Right lobe of liver (tissue), 6 donors: ENCODE measurements around the gene POU4F2. TPM values are rescaled to one million over a fixed set of nuclear protein-coding genes. Genes with fewer than 3 reads are reported as not detected.

Experiments used
- ATAC-seq, 4 donors: fragments of 200-7000 bp; cut with Tn5 transposase; one replicate each; pipeline ENCODE4 v1.9.1; 2020; ENCODE audit warnings: mild to moderate bottlenecking in 4 of 4, moderate library complexity in 4 of 4
- DNase-seq, 3 donors: peaks; one replicate each; pipeline ENCODE4 v3.0.0-alpha.2; 2020
- H3K27ac ChIP-seq, 3 donors: fragments of 200-600 bp; one replicate each; pipeline ENCODE4 v1.8.0; 2022
- H3K27me3 ChIP-seq, 2 donors: fragments of 200-600 bp; one replicate each; pipeline ENCODE4 v1.8.0; 2022
- H3K36me3 ChIP-seq, 4 donors: fragments of 200-600 bp; sonication (generic) in 1 of 4; one replicate each; pipeline versions ENCODE4 v1.5.1 to v1.8.0; 2017 to 2022; ENCODE audit warnings: control low read depth in 1 of 4
- H3K4me1 ChIP-seq, 4 donors: fragments of 200-600 bp; sonication (generic) in 1 of 4; one replicate each; pipeline versions ENCODE4 v1.5.1 to v1.8.0; 2017 to 2022; ENCODE audit warnings: control low read depth in 1 of 4
- H3K4me3 ChIP-seq, 3 donors: fragments of 200-600 bp; one replicate each; pipeline ENCODE4 v1.8.0; 2022
- H3K9me3 ChIP-seq, 4 donors: fragments of 200-600 bp; sonication (generic) in 1 of 4; one replicate each; pipeline versions ENCODE4 v1.5.1 to v1.8.0; 2017 to 2022; ENCODE audit warnings: control low read depth in 1 of 4
- POLR2A ChIP-seq: fragments of 450-650 bp; IDR thresholded peaks from one replicate; pipeline ENCODE4 v1.6.1; 2017; ENCODE audit warnings: antibody characterized with exemption, mild to moderate bottlenecking
- WGBS: methylation state at CpG from one replicate; pipeline ENCODE4 v1.1.6; 2018; ENCODE audit warnings: low coverage, low lambda C conversion rate; ENCODE audit not compliant: insufficient coverage; ENCODE audit errors: missing lambda C conversion rate; 5-methylcytosine and 5-hydroxymethylcytosine counted together
- intact Hi-C, 2 donors: fragments of 100-400 bp; cut with DNase I; formaldehyde crosslinking; loops; one replicate each; pipeline versions ENCODE4 v1.11.2 to v1.14.1; 2022
- total RNA-seq, 6 experiments: library from RNA; depleted of rRNA in 2 of 6; stranded (reverse); fragments of >200 nt in 2 of 6; fragmentation: NEBNext Ultra II Directional in 3 of 6; extraction: Animal tissue kit (Norgen Biotek cat#: 25700) in 3 of 6; gene quantifications; one replicate each; pipeline versions ENCODE4 v1.1.0 to v1.2.4, GENCODE V29; 2016 to 2023
- TF ChIP-seq, protein P1 (sequence below), 4 donors: fragments of 200-600 bp in 3 of 4; fragments of 450-650 bp in 1 of 4; IDR thresholded peaks; one replicate each; pipeline versions ENCODE4 v1.5.1 to v1.8.0; 2016 to 2022; ENCODE audit warnings: antibody characterized with exemption in 4 of 4, mild to moderate bottlenecking in 2 of 4
- donor health status: DM: no; HTN: yes; CAD: no.
- donor health status: DM: no; HTN: no; CAD: no.
- donor health status: DM: no; HTN: no; CAD: no.
- donor health status: DM: no; HTN: yes; CAD: no.
- donor health status: DM: no; HTN: yes; CAD: no.

Gene POU4F2
- total RNA-seq, 6 experiments from 2014 or later: not detected

DNA sequence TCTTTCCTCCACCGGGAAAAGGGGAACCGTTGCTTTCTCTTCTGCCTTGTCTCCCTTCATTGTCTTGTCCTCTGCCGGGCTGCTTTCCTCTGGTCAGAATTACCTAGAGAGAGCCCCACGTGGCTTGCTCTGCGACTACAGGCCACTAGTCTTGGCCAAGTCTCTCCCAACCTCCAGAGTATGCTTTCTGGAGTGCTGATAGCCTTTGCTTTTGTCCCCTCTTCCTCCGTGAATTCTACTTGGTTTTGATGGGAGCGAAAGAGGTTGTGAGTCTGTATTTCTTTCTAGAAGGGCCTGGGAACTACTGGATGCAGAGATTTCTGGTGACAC lies 5.3 kb upstream of the POU4F2 start:
- Histone ChIP-seq H3K36me3 (no peaks in the 10 kb centered on the region), H3K27me3 (peaks cover 0 to 7% of the 10 kb centered on the region in 2 donors), H3K4me3 (no peak overlapping the region), H3K4me1 (peaks cover 0 to 3% (median 0%) of the 10 kb centered on the region in 4 donors), H3K9me3 (no peaks in the 10 kb centered on the region), H3K27ac (no peak overlapping the region)
- intact Hi-C loops: no loop called here
- ATAC-seq (no peak), DNase-seq (no peak)
- TF ChIP-seq, protein P1, sequence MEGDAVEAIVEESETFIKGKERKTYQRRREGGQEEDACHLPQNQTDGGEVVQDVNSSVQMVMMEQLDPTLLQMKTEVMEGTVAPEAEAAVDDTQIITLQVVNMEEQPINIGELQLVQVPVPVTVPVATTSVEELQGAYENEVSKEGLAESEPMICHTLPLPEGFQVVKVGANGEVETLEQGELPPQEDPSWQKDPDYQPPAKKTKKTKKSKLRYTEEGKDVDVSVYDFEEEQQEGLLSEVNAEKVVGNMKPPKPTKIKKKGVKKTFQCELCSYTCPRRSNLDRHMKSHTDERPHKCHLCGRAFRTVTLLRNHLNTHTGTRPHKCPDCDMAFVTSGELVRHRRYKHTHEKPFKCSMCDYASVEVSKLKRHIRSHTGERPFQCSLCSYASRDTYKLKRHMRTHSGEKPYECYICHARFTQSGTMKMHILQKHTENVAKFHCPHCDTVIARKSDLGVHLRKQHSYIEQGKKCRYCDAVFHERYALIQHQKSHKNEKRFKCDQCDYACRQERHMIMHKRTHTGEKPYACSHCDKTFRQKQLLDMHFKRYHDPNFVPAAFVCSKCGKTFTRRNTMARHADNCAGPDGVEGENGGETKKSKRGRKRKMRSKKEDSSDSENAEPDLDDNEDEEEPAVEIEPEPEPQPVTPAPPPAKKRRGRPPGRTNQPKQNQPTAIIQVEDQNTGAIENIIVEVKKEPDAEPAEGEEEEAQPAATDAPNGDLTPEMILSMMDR (IDR thresholded peaks at IDR 0.05): no peak
- no peak for TF ChIP-seq POLR2A
- 0% methylated on average over 7 of the region's 7 CpGs for WGBS

DNA sequence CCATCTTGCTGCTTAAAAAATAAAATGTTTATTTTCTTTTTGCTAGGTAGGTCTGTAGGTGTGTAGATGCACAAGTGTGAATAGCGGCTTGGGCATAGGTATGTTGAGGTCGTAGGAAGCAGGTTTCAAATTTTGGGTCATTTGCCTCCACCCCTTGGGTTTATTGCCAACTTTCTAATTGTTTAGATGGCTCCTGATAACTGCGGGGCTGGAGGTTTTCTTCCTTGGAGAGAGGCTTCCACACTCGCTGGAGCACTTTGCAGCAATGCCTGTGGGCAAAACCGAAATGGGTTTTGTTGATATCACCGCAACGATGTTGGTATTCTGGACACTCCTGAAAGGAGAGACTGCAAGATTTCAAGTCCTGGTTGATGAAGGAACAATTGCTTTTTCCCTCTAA lies 3.9 kb upstream of the POU4F2 start:
- 2% methylated on average over 7 of the region's 7 CpGs for WGBS
- H3K27ac ChIP-seq: no peak overlapping the region
- no peak for ATAC-seq
- no peak overlapping the region for H3K4me3 ChIP-seq
- no peak for TF ChIP-seq POLR2A
- TF ChIP-seq, protein P1 (IDR thresholded peaks at IDR 0.05): no peak
- H3K9me3 ChIP-seq: no peaks in the 10 kb centered on the region
- no peaks in the 10 kb centered on the region for H3K36me3 ChIP-seq
- H3K27me3 ChIP-seq: peaks cover 0 to 15% of the 10 kb centered on the region in 2 donors
- peaks cover 0 to 9% (median 0%) of the 10 kb centered on the region in 4 donors for H3K4me1 ChIP-seq
- intact Hi-C loops: no loop called here
- no peak for DNase-seq

DNA sequence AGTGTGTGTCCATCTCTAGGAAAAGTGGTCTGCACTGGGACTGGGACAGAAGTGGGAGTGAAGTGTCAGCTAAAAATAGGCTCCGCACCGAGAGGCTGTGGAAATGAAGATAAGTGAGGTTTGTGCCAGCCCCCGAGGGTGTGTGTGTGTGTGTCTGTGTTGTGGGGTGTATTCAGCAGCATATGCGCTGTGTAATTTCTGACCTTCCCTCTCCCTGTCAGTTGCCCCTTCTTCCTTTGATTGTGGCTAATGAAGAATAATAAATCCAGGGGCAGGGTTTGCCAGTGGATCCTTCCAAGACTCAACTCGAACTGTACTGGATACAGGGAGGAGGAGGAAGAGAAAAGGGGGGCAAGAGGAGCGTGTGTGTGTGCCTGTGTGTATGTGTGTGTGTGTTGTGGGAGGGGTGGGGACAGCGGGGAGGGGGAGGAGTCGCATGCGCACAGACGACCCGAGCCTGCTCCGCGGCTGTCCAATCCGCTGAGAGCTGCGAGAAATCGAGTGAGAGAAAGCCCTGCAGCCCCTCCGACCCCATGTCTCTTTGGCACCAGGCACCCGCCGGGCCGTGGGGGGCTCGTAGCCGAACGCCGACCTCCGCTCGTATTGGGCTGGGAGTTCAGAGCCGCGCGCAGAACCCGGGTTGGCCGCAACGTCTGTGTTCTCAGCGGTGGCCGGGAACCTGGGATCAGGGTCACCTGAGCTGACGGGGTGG lies 916 bp upstream of the POU4F2 start:
- no peak for TF ChIP-seq POLR2A
- TF ChIP-seq, protein P1 (IDR thresholded peaks at IDR 0.05): no peak
- intact Hi-C loops: no loop called here
- ATAC-seq (no peak), DNase-seq (no peak)
- H3K9me3 ChIP-seq: no peaks in the 10 kb centered on the region
- no peak overlapping the region for H3K4me3 ChIP-seq
- H3K27me3 ChIP-seq: peaks cover 0 to 19% of the 10 kb centered on the region in 2 donors
- WGBS: 3% methylated on average over 11 of the region's 35 CpGs
- H3K4me1 ChIP-seq: peaks cover 0 to 9% (median 0%) of the 10 kb centered on the region in 4 donors
- no peak overlapping the region for H3K27ac ChIP-seq
- no peaks in the 10 kb centered on the region for H3K36me3 ChIP-seq

DNA sequence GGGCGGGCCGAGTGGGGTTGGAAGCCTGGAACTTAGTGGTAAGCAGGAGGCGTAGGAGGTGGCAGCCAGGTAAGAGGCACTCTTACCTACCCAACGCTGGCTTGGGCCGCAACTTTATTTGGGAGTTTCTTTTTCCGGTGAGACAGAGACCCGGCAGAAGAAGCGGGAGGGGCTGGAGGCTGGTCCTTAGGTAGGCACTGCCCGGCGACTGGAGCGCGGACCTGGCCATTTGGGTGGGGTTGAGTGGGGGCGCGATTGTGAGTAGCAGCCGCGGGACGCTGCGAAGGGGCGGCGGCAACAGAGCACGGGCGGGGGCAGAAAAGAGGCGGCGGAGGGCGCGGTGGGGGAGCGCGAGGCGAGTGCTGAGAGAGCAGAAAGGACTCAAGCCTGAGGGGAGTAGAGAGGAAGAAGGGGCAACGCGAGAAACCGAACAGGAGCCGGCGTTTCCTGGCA lies 334 bp upstream of the POU4F2 start:
- no peak for DNase-seq
- H3K27ac ChIP-seq: no peak overlapping the region
- 4% methylated on average over 29 of the region's 34 CpGs for WGBS
- H3K36me3 ChIP-seq: no peaks in the 10 kb centered on the region
- no peak for ATAC-seq
- no peaks in the 10 kb centered on the region for H3K9me3 ChIP-seq
- TF ChIP-seq, protein P1 (IDR thresholded peaks at IDR 0.05): no peak
- no peak for TF ChIP-seq POLR2A
- peaks cover 0 to 19% of the 10 kb centered on the region in 2 donors for H3K27me3 ChIP-seq
- peaks cover 0 to 9% (median 0%) of the 10 kb centered on the region in 4 donors for H3K4me1 ChIP-seq
- H3K4me3 ChIP-seq: no peak overlapping the region
- intact Hi-C loops: no loop called here
